Stimulated activated naive CD4-positive, alpha-beta T cell (primary cell): ENCODE data around the gene ADAM22.
"Not testable (repeated sequence)": the region's sequence is repeated elsewhere in the genome, so short reads cannot be mapped to it uniquely, and the experiment has no call there.

ENCODE experiments used
- DNase-seq, 6 experiments: peaks; one replicate each; lab custom pipeline; 2025; lab: John Stamatoyannopoulos, UW

Gene ADAM22

GRCh38 chr7:87933953-87934698 is at the start of gene ADAM22:
Gene ADAM22 (plus strand): TSS chr7:87934251. CDS start chr7:87934466, 215 bp downstream.
- peak; percentile 56 to 79 (median 68) for DNase-seq

DNA sequence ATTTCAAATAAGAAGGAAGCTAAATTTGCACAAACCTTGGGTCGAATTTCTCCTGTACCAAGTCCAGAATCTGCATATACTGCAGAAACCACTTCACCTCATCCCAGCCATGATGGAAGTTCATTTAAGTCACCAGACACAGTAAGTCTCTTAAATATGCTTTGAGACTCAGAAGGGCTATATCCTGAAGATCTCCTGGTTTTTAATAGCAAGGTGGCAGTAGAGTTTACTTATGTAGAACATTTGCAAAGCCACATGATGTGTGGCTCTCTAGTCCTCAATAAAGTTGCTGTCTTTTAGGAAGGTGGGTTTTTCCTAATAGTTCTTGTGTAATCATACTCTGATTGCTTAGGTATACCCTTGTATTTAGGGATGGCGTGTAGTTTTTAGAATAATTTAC is 49.0 kb upstream of the ADAM22 start:
- no peak for DNase-seq

DNA sequence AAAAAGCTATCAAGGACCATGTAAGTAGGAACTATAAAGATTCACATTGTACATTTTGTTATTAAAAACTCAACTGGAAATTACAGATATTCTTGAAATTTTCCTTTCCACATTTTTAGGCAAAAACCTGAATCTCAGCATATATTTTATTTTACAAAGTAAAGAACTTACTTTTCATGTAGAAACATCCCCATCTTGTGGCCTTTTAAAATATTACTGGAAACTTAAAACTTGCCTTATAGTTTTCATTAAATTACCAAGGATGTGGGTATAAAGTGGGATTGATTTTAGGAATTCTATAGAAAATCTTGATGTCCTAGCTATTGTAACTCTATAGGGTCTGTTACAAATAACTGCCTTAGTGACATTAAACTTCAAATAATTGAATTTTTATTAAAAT is 47.2 kb upstream of the ADAM22 start:
- peak in 3 of 6 experiments; percentile 23 to 46 (median 44) for DNase-seq

GRCh38 chr7:87895363-87895762 is 38.7 kb upstream of the ADAM22 start:
- DNase-seq: no peak

DNA sequence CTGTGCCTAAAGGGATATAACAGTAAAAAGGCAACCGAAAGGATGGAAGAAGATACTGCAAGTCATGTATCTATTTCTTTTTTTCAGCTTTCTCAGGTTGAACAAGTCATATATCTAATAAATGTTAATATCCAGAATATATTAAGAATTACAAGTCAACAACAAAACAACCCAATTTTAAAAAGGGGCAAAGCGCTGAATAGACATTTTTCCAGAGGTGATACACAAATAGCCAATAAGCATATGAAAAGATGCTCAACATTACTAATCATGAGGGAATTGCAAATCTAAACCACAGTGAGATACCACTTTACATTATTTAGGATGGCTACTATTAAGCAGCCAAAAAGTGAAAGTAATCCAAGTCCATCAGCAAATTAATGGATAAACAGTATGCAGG is 34.8 kb upstream of the ADAM22 start:
- no peak for DNase-seq

GRCh38 chr7:87907136-87907906 is 26.7 kb upstream of the ADAM22 start:
- DNase-seq: not testable (repeated sequence)

- DNase-seq: not testable (repeated sequence)
These were observed 25.2 kb upstream of the ADAM22 start for GRCh38 chr7:87908814-87909213.

- DNase-seq: no peak
These were observed 21.9 kb upstream of the ADAM22 start for GRCh38 chr7:87912121-87912520.

- DNase-seq: no peak
These were observed 15.3 kb upstream of the ADAM22 start for GRCh38 chr7:87918740-87919139.

- DNase-seq: no peak
These were observed 14.2 kb upstream of the ADAM22 start for GRCh38 chr7:87919875-87920274.

DNA sequence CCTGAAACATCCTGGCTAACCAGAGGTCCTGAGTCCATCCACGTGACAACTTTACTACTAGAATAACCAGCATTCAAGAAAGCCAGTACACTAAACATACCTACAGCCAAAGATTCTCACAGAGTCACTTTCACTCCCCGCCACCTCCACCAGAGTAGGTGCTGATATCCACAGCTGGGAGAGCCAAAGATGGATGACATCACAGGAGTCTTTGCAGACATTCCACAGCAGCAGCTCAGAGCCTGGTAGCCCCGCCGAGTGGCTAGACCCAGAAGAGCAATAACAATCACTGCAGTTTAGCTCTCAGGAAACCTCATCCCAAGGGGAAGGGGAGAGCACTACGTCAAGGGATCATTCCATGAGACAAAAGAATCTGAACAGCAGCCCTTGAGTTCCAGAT is 13.5 kb upstream of the ADAM22 start:
- DNase-seq: no peak

- DNase-seq: not testable (repeated sequence)
These were observed 11.2 kb upstream of the ADAM22 start for GRCh38 chr7:87922759-87923395.

DNA sequence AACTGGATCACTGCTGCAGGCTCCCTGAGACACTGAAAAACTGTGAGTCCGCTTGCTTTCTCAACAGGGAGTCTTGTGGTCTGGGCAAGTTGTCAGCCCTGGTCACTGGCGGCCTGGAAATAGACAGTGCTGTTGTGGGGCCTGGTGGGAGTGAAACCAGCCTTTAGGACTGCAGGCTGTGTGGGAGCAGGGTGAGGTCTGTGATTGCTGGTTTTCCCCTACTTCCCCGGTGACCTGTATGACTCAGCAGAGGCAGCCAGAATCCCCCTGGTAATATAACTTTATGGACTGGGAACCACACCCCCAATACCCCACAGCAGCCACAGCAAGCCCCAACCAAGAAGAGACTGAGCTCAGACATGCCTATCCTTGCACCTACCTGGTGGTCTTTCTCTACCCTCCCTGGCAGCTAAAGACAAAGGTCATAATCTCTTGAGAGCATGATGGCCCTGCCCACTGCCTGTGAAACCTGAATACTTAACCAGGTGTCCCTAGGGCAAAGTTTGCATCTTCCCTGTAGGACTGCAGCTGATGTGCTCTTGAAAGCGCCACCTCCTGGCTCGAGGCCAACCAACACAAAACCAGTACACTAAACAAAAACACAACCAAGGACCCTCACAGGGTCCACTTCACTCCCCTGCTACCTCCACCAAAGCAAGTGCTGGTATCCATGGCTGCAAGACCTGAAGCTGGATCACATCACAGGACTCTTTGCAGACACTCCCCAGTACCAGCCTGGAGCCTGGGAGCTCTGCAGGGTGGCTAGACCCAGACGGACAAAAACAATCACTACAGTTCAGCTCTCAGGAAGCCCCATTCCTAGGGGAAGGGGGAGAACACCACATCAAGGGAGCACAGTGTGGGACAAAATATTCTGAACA is 7.2 kb upstream of the ADAM22 start:
- no peak for DNase-seq

DNA sequence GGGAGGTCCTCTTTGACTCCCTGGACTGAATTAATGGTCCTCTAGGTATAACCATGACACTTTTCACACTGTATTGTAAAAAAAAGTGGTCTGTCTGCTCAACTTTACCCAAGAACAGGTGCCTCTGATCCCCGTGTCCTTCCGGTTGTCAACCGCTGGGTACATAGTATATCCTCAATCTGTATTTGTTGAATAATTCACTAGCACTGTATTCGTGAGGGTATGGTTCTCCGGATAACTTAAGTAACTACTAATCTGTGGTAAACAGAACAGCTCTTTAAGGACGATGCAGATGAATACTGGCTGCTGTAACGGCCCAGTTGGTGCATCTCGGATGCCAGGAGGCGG is 472 bp upstream of the ADAM22 start:
- peak in 1 of 6 experiments; percentile 40 for DNase-seq

DNA sequence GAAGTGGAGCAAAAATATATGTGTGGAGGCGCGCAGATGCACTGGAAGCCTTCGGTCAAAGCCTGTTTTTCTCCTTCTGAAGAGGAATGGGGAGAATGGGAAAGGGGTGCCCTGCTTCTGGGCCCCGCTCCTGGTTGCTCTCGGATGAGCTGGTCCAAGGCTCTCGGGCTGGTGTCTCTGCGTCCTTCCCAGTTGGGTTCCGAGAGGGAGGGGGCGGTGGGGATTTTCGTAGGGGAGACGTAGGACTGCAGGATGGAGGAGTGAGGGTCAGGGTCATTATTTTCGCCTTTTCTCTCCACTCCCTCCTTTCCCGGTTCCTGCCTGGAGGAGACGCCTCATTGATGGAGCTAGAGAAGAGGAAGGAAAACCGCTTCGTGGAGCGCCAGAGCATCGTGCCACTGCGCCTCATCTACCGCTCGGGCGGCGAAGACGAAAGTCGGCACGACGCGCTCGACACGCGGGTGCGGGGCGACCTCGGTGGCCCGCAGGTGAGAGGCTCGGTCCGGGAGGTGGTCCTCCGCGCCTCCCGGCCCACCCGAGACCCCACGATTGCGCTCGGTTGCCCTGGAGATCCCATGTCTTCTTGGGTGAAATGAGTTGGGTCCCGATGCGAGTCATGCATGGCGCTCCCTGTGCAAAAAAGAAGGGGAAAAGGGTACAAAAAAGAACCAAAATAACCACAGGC is 790 bp downstream of the ADAM22 start:
- peak in 2 of 6 experiments; percentile 9 to 49 for DNase-seq

- DNase-seq: no peak
These were observed 1.3 kb downstream of the ADAM22 start for GRCh38 chr7:87935384-87935706.

GRCh38 chr7:87941138-87941537 is 7.1 kb downstream of the ADAM22 start:
- no peak for DNase-seq

DNA sequence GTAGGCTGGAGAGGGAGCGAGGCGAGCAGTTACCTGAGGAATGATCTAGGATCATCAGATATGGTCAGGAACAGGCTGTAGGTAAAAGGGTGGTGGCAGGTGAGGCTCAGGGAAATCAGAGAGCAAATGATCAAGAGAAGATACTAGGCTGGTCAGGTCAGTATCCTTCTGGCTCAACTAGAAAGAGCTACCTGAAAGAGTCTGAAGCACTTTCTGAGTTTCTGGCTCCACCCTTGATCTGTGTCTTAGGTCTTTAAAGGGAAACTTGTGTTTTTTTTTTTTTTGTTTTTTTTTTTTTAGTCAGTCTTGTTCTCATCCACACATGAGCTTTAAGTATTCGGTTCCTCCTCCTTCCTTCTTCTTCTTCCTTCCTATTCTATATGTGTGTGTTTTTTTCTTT is 10.5 kb downstream of the ADAM22 start:
- DNase-seq: no peak

DNA sequence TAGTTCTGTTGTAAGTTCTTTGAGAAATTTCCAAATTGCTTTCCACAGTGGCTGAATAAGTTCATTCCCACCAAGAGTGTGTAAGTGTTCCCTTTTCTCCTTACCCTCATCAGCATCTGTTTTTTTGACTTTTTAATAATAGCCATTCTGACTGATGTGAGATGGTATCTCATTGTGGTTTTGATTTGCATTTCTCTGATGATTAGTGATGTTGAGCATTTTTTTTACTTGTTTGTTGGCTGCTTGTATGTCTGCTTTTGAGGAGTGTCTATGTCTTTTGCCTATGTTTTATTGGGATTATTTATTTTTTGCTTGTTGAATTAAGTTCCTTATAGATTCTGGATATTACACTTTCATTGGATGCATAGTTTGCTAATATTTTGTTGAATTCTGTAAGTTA is 11.9 kb downstream of the ADAM22 start:
- not testable (repeated sequence) for DNase-seq

- DNase-seq: no peak
These were observed 14.3 kb downstream of the ADAM22 start for GRCh38 chr7:87948371-87948770.

DNA sequence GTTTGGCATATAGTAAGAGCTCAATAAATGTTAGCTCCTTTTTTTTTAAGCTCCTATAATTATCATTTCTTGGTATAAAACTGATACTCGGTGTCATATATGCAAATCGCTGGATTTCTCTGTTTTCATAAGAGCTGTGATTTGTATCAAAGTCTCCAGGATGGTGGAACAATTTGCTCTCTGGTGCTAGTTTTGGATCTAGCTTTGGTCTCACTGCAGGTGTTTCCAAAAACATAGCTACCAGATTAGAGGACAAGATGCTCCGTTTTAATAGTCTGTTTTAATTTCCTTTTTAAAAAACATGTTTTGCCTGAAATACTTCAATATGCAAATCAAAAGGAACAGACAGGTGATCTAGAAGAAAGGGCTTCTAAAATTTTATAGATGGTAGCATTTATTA is 25.3 kb downstream of the ADAM22 start:
- DNase-seq: no peak
